Omental fat pad (tissue), 4 donors: ENCODE results near the gene SHF. TPM values are rescaled to one million over a fixed set of nuclear protein-coding genes. Genes with fewer than 3 reads are reported as not detected.

Source experiments
- ATAC-seq: fragments of 150-250 bp; one replicate; pipeline ENCODE4 v1.9.1; 2016; ENCODE audit warnings: mild to moderate bottlenecking, moderate library complexity; ENCODE audit not compliant: low FRiP score
- DNase-seq: peaks from one replicate; pipeline ENCODE4 v3.0.0-alpha.2; 2019; ENCODE audit warnings: low spot score
- CTCF ChIP-seq, 3 donors: fragments of 450-650 bp; IDR thresholded peaks; one replicate each; pipeline ENCODE4 v1.5.1; 2016 to 2017; ENCODE audit warnings: antibody characterized with exemption in 3 of 3, mild to moderate bottlenecking in 3 of 3, moderate library complexity in 2 of 3
- total RNA-seq, 4 donors: library from RNA; depleted of rRNA; stranded (reverse); fragments of >200 nt; gene quantifications; one replicate each; pipeline ENCODE4 v1.1.0, GENCODE V29; 2016

SHF gene
- total RNA-seq, 4 donors from 2014 or later: 1.9 to 10.5 (median 3.7) TPM

- peak; percentile 46 for ATAC-seq
- no peak for DNase-seq
- TF ChIP-seq CTCF (IDR thresholded peaks at IDR 0.05): no peak
These were observed 1.6 kb downstream of the SHF start for GRCh38 chr15:45185903-45186770.

GRCh38 chr15:45185069-45185779 lies 2.5 kb downstream of the SHF start:
- no peak for TF ChIP-seq CTCF (IDR thresholded peaks at IDR 0.05)
- ATAC-seq: no peak
- DNase-seq: no peak

GRCh38 chr15:45184562-45185041 lies 3.2 kb downstream of the SHF start:
- no peak for TF ChIP-seq CTCF (IDR thresholded peaks at IDR 0.05)
- ATAC-seq (no peak), DNase-seq (no peak)

- no peak for ATAC-seq
- TF ChIP-seq CTCF (IDR thresholded peaks at IDR 0.05): no peak
- DNase-seq: no peak
These were observed 4.3 kb downstream of the SHF start for GRCh38 chr15:45183511-45183910.

- DNase-seq: no peak
- no peak for TF ChIP-seq CTCF (IDR thresholded peaks at IDR 0.05)
- no peak for ATAC-seq
These were observed 4.8 kb downstream of the SHF start for GRCh38 chr15:45182996-45183395.

GRCh38 chr15:45181491-45182285 lies 6.1 kb downstream of the SHF start:
- no peak for TF ChIP-seq CTCF (IDR thresholded peaks at IDR 0.05)
- DNase-seq: no peak
- ATAC-seq: no peak
